Tibial nerve (tissue), 4 donors: ENCODE results near the gene C17orf75. TPM values are rescaled to one million over a fixed set of nuclear protein-coding genes. Genes with fewer than 3 reads are reported as not detected.
"Not testable (repeated sequence)": the region's sequence is repeated elsewhere in the genome, so short reads cannot be mapped to it uniquely, and the experiment has no call there.

Source experiments
- DNase-seq, 2 donors: peaks; one replicate each; pipeline ENCODE4 v3.0.0-alpha.2; 2019; ENCODE audit warnings: low spot score in 2 of 2
- H3K27ac ChIP-seq, 4 donors: fragments of 200-600 bp; sonication (generic) in 3 of 4; one replicate each; pipeline ENCODE4 v1.5.1; 2017 to 2019; ENCODE audit warnings: mild to moderate bottlenecking in 1 of 4
- H3K27me3 ChIP-seq, 2 donors: fragments of 200-600 bp; sonication (generic) in 1 of 2; one replicate each; pipeline versions ENCODE4 v1.5.1 to v1.6.0; 2017 to 2019
- H3K36me3 ChIP-seq, 3 donors: fragments of 200-600 bp; sonication (generic); one replicate each; pipeline ENCODE4 v1.5.1; 2018 to 2019
- H3K4me1 ChIP-seq, 4 donors: fragments of 200-600 bp; sonication (generic) in 3 of 4; one replicate each; pipeline ENCODE4 v1.5.1; 2017 to 2019
- H3K4me3 ChIP-seq, 4 donors: fragments of 200-600 bp; sonication (generic) in 3 of 4; one replicate each; pipeline ENCODE4 v1.5.1; 2017 to 2019; ENCODE audit warnings: mild to moderate bottlenecking in 1 of 4, moderate library complexity in 1 of 4
- H3K9me3 ChIP-seq, 4 donors: fragments of 200-600 bp; sonication (generic) in 3 of 4; one replicate each; pipeline ENCODE4 v1.5.1; 2017 to 2019
- EP300 ChIP-seq, 2 donors: sonication (generic); formaldehyde crosslinking; IDR thresholded peaks; one replicate each; pipeline ENCODE4 v1.6.1; 2017; ENCODE audit warnings: antibody characterized with exemption in 2 of 2, mild to moderate bottlenecking in 1 of 2
- POLR2A ChIP-seq, 2 donors: fragments of 450-650 bp; IDR thresholded peaks; one replicate each; pipeline ENCODE4 v1.6.1; 2017; ENCODE audit warnings: antibody characterized with exemption in 2 of 2, mild to moderate bottlenecking in 2 of 2, moderate library complexity in 2 of 2
- WGBS, 2 donors: methylation state at CpG; one replicate each; pipeline ENCODE4 v1.1.5; 2018; 5-methylcytosine and 5-hydroxymethylcytosine counted together
- total RNA-seq, 4 donors: library from RNA; depleted of rRNA; stranded (reverse); fragments of >200 nt; gene quantifications; one replicate each; pipeline ENCODE4 v1.1.0, GENCODE V29; 2016
- TF ChIP-seq, protein P1 (sequence below), 5 experiments: fragments of 200-600 bp in 3 of 5; fragments of 450-650 bp in 2 of 5; sonication (generic) in 3 of 5; IDR thresholded peaks; one replicate each; pipeline ENCODE4 v1.5.1; 2016 to 2019; ENCODE audit warnings: antibody characterized with exemption in 5 of 5, mild to moderate bottlenecking in 3 of 5, moderate library complexity in 2 of 5

The C17orf75 gene
- total RNA-seq, 4 donors from 2014 or later: 5.9 to 20.2 (median 16.8) TPM

DNA sequence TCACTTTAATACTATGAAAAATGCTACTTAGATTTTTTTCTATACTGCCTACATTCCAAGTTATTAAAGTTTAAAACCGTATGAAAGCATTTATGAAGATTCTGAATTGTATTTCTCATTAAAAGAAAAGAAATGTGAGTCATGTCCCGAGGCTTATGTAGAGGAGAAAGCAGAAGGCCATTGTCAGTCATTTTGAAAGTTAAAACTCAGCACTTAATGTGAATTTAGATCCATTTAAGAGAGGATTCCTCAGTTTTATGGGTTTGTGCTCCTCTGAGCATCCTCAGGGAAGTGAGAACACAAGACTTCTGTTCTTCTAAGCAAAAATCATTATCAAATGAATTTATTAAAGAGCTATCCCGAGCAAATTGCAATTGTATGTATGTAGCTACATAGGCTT is 11.8 kb downstream of the C17orf75 start:
- H3K4me3 ChIP-seq: no peak overlapping the region
- no peaks in the 10 kb centered on the region for H3K27me3 ChIP-seq
- no peaks in the 10 kb centered on the region for H3K4me1 ChIP-seq
- no peak overlapping the region for H3K27ac ChIP-seq
- peaks cover 0 to 39% (median 4%) of the 10 kb centered on the region in 3 donors for H3K36me3 ChIP-seq
- no peak for DNase-seq
- no peaks in the 10 kb centered on the region for H3K9me3 ChIP-seq
- TF ChIP-seq, protein P1, sequence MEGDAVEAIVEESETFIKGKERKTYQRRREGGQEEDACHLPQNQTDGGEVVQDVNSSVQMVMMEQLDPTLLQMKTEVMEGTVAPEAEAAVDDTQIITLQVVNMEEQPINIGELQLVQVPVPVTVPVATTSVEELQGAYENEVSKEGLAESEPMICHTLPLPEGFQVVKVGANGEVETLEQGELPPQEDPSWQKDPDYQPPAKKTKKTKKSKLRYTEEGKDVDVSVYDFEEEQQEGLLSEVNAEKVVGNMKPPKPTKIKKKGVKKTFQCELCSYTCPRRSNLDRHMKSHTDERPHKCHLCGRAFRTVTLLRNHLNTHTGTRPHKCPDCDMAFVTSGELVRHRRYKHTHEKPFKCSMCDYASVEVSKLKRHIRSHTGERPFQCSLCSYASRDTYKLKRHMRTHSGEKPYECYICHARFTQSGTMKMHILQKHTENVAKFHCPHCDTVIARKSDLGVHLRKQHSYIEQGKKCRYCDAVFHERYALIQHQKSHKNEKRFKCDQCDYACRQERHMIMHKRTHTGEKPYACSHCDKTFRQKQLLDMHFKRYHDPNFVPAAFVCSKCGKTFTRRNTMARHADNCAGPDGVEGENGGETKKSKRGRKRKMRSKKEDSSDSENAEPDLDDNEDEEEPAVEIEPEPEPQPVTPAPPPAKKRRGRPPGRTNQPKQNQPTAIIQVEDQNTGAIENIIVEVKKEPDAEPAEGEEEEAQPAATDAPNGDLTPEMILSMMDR (IDR thresholded peaks at IDR 0.05): no peak
- 24 to 39% methylated on average over 3 of the region's 3 CpGs for WGBS, 2 donors

- no peaks in the 10 kb centered on the region for H3K9me3 ChIP-seq
These were observed 14.1 kb downstream of the C17orf75 start for GRCh38 chr17:32327911-32328310.

DNA sequence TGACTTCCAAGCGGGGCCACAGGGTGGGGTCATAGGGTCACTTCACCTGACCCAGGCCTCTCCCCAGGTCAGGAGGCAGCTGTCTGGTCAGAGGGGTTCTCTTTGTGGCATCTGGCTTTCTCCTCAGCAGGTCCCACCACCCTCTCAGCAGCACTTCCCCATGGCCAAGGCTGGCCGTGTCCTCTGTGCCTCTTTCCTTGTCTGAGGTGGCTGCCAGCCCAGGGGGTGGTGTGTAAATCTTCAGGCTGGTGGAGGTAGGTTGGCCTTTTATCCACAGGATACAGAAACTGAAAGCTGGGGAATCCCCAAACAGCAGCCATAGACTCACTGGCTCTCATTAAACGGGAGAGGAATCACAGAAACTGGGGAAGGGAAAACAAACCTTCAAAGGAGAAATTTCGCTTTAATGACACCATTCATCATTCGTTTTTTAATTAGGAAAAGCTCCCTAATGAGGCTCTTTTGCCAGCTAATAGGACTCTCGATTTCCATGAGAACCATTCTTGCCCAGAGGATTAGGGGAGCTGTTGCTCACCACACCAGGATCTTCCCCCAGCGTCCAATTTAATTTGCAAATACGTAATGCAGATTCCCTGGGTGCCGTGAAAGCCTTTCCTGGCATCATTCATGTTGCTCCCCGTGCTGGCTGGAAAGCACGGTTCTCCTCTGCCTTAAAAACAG is 18.0 kb downstream of the C17orf75 start:
- no peak for DNase-seq
- TF ChIP-seq, protein P1 (IDR thresholded peaks at IDR 0.05): no peak
- TF ChIP-seq EP300 (IDR thresholded peaks at IDR 0.05) (no peak), POLR2A (IDR thresholded peaks at IDR 0.05) (no peak)

More at GRCh38 chr17:32327911-32328310, 14.1 kb downstream of the C17orf75 start:
- WGBS, 2 donors: 90 to 100% methylated on average over 1 of the region's 1 CpG
- H3K4me1 ChIP-seq: peaks cover 0 to 10% (median 0%) of the 10 kb centered on the region in 4 donors
- DNase-seq: no peak
- H3K27me3 ChIP-seq: no peaks in the 10 kb centered on the region
- TF ChIP-seq, protein P1 (IDR thresholded peaks at IDR 0.05): no peak
- TF ChIP-seq POLR2A (IDR thresholded peaks at IDR 0.05): no peak
- no peak for TF ChIP-seq EP300 (IDR thresholded peaks at IDR 0.05)
- H3K4me3 ChIP-seq: no peak overlapping the region
- H3K27ac ChIP-seq: no peak overlapping the region
- peaks cover 0 to 18% (median 0%) of the 10 kb centered on the region in 3 donors for H3K36me3 ChIP-seq

GRCh38 chr17:32323046-32323445 is 18.9 kb downstream of the C17orf75 start:
- H3K27me3 ChIP-seq: no peaks in the 10 kb centered on the region
- no peak overlapping the region for H3K27ac ChIP-seq
- DNase-seq: no peak
- H3K36me3 ChIP-seq: no peaks in the 10 kb centered on the region
- WGBS, 2 donors: 93 to 94% methylated on average over 10 of the region's 10 CpGs
- H3K9me3 ChIP-seq: no peaks in the 10 kb centered on the region
- peaks cover 0 to 10% (median 0%) of the 10 kb centered on the region in 4 donors for H3K4me1 ChIP-seq
- TF ChIP-seq POLR2A (IDR thresholded peaks at IDR 0.05) (no peak), EP300 (IDR thresholded peaks at IDR 0.05) (no peak)
- TF ChIP-seq, protein P1 (IDR thresholded peaks at IDR 0.05): no peak
- H3K4me3 ChIP-seq: no peak overlapping the region

More for the DNA sequence above, 18.0 kb downstream of the C17orf75 start:
- H3K36me3 ChIP-seq: no peaks in the 10 kb centered on the region
- peaks cover 0 to 10% (median 0%) of the 10 kb centered on the region in 4 donors for H3K4me1 ChIP-seq
- no peak overlapping the region for H3K27ac ChIP-seq
- WGBS, 2 donors: 27 to 32% methylated on average over 11 of the region's 11 CpGs
- no peaks in the 10 kb centered on the region for H3K27me3 ChIP-seq
- H3K4me3 ChIP-seq: peak overlapping the region in 1 of 4 donors; percentile 12
- no peaks in the 10 kb centered on the region for H3K9me3 ChIP-seq

DNA sequence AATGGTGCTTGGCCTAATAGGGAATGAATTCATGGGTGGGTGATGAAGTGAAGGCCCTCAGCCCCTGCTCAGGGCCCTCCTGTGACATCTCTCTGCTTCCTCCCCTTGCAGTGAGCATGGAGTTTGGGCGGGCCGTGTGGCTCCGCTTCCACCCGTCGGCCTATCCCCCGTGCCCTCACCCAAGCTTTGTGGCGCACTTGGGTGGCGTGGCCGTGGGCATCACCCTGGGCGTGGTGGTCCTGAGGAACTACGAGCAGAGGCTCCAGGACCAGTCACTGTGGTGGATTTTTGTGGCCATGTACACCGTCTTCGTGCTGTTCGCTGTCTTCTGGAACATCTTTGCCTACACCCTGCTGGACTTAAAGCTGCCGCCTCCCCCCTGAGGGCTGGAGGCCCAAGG is 21.1 kb downstream of the C17orf75 start:
- no peaks in the 10 kb centered on the region for H3K27me3 ChIP-seq
- peaks cover 0 to 10% (median 0%) of the 10 kb centered on the region in 4 donors for H3K4me1 ChIP-seq
- 87 to 93% methylated on average over 15 of the region's 15 CpGs for WGBS, 2 donors
- no peak overlapping the region for H3K4me3 ChIP-seq
- H3K27ac ChIP-seq: no peak overlapping the region
- no peaks in the 10 kb centered on the region for H3K36me3 ChIP-seq
- DNase-seq: no peak
- H3K9me3 ChIP-seq: no peaks in the 10 kb centered on the region
- TF ChIP-seq EP300 (IDR thresholded peaks at IDR 0.05) (no peak), POLR2A (IDR thresholded peaks at IDR 0.05) (no peak)
- TF ChIP-seq, protein P1 (IDR thresholded peaks at IDR 0.05): no peak

GRCh38 chr17:32320080-32320479 is 21.9 kb downstream of the C17orf75 start:
- DNase-seq, H3K9me3 ChIP-seq, H3K4me3 ChIP-seq, H3K4me1 ChIP-seq, H3K27ac ChIP-seq, H3K36me3 ChIP-seq, H3K27me3 ChIP-seq: not testable (repeated sequence)
- WGBS, 2 donors: 74 to 80% methylated on average over 6 of the region's 6 CpGs
